Measurements from ENCODE around the gene DAZAP1. TPM values are rescaled to one million over a fixed set of nuclear protein-coding genes. Genes with fewer than 3 reads are reported as not detected.

Gene DAZAP1
- total and polyA plus RNA-seq, 2 of the 4 experiments (the other 2 are of a cell fraction): 22.0 to 62.8 TPM

DNA sequence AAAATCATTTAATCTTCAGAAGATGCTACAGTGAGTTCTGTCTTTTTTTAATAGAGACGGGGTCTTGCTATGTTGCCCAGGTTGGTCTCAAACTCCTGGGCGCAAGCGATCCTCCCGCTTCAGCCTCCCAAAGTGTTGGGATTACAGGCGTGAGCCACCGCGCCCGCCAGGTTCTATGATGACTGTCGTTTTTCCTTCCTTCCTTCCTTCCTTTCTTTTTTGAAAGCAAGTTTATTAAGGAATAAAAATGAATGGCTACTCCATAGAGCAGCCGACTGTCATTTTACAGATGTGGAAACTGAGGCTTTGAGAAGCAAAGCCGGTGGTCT, 5.5 kb upstream of the DAZAP1 start:
- TF ChIP-seq RAD21 (IDR thresholded peaks at IDR 0.05; ENCODE audit: low read length) (no peak), POLR2A (IDR thresholded peaks at IDR 0.05; ENCODE audit: low read depth, low read length) (no peak), CEBPB (IDR thresholded peaks at IDR 0.05; ENCODE audit: low read depth, low read length) (no peak), CHD1 (IDR thresholded peaks at IDR 0.05; ENCODE audit: low read depth, low read length) (no peak), RFX5 (IDR thresholded peaks at IDR 0.05; ENCODE audit: low read depth, low read length) (no peak), SMC3 (IDR thresholded peaks at IDR 0.05; ENCODE audit: low read depth, low read length) (no peak), FOS (IDR thresholded peaks at IDR 0.05; ENCODE audit: low read depth, low read length) (no peak), MAZ (IDR thresholded peaks at IDR 0.05; ENCODE audit: borderline replicate concordance, low read depth, low read length) (no peak), MAFK (IDR thresholded peaks at IDR 0.05; ENCODE audit: low read depth, low read length) (no peak), CTCF (conservative IDR thresholded peaks at IDR 0.05; ENCODE audit: low read depth, low read length) (no peak), BHLHE40 (IDR thresholded peaks at IDR 0.05; ENCODE audit: low read depth, low read length) (no peak), MXI1 (IDR thresholded peaks at IDR 0.05; ENCODE audit: borderline replicate concordance, low read depth, low read length) (no peak), NFE2L2 (IDR thresholded peaks at IDR 0.05; ENCODE audit: low read depth, low read length) (no peak), RCOR1 (IDR thresholded peaks at IDR 0.05; ENCODE audit: insufficient replicate concordance, low read length) (no peak)
- TF ChIP-seq, protein P1, sequence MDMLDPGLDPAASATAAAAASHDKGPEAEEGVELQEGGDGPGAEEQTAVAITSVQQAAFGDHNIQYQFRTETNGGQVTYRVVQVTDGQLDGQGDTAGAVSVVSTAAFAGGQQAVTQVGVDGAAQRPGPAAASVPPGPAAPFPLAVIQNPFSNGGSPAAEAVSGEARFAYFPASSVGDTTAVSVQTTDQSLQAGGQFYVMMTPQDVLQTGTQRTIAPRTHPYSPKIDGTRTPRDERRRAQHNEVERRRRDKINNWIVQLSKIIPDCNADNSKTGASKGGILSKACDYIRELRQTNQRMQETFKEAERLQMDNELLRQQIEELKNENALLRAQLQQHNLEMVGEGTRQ (IDR thresholded peaks at IDR 0.05; ENCODE audit: low read depth, low read length): no peak
- TF ChIP-seq, protein P2, sequence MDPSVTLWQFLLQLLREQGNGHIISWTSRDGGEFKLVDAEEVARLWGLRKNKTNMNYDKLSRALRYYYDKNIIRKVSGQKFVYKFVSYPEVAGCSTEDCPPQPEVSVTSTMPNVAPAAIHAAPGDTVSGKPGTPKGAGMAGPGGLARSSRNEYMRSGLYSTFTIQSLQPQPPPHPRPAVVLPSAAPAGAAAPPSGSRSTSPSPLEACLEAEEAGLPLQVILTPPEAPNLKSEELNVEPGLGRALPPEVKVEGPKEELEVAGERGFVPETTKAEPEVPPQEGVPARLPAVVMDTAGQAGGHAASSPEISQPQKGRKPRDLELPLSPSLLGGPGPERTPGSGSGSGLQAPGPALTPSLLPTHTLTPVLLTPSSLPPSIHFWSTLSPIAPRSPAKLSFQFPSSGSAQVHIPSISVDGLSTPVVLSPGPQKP (IDR thresholded peaks at IDR 0.05; ENCODE audit: borderline replicate concordance, low read depth, low read length): no peak
- Histone ChIP-seq H3K79me1 (ENCODE audit: low read depth in 1 of 2, low read length in 2 of 2) (peaks cover 0 to 16% of the 10 kb centered on the region in 2 experiments; a peak in 3 of 4 replicates), H2BK5ac (ENCODE audit: low read depth, low read length, poor library complexity, severe bottlenecking) (no peak overlapping the region), H2AK9ac (replicated peaks; ENCODE audit: low read depth, low read length, poor library complexity) (no peak overlapping the region), H4K5ac (ENCODE audit: low read depth, low read length) (peak overlapping the region; percentile 40), H3K4me3 (ENCODE audit: insufficient read depth, low read depth, low read length) (peak overlapping the region; percentile 71), H4K20me1 (ENCODE audit: insufficient read depth, low read length) (0 out of 2 replicates have a peak, but pooled peaks cover under 1% of the 10 kb centered on the region), H2BK120ac (ENCODE audit: low read depth, low read length) (no peak overlapping the region), H3K4me2 (ENCODE audit: low read depth, low read length) (peak overlapping the region; percentile 75), H3K9ac (ENCODE audit: low read depth, low read length) (peak overlapping the region; percentile 60; the same call in 1 of the 2 replicates), H3K56ac (ENCODE audit: extremely low read depth, insufficient read depth, low read length) (no peak overlapping the region), H2BK20ac (ENCODE audit: low read depth, low read length) (no peak overlapping the region), H3K14ac (replicated peaks; ENCODE audit: low read depth, low read length) (no peak overlapping the region), H2AFZ (replicated peaks; ENCODE audit: low read length, poor library complexity) (peak overlapping the region; percentile 97), H3K27ac (ENCODE audit: insufficient read depth, low read length) (no peak overlapping the region; the same call in 1 of the 2 replicates), H3K9me3 (ENCODE audit: control insufficient read depth, insufficient read depth, low read length) (no peaks in the 10 kb centered on the region), H3K4ac (ENCODE audit: low read depth, low read length) (no peak overlapping the region), H4K91ac (ENCODE audit: insufficient read depth, low read depth, low read length) (no peak overlapping the region), H3K23ac (ENCODE audit: low read depth, low read length) (no peak overlapping the region), H4K8ac (ENCODE audit: low read depth in 2 of 2, low read length in 2 of 2) (peak overlapping the region; percentile 37 to 76), H2AK5ac (ENCODE audit: low read depth, low read length) (no peak overlapping the region), H2BK15ac (ENCODE audit: low read depth, low read length) (no peak overlapping the region), H3K4me1 (ENCODE audit: control insufficient read depth, insufficient read depth, low read length) (peaks cover 8% of the 10 kb centered on the region), H3K27me3 (ENCODE audit: control insufficient read depth, insufficient read depth, low read length) (no peaks in the 10 kb centered on the region), H3K18ac (ENCODE audit: low read depth, low read length) (no peak overlapping the region; the same call in 1 of the 2 replicates), H3K9me1 (ENCODE audit: insufficient read depth, low read length) (no peaks in the 10 kb centered on the region), H3K36me3 (ENCODE audit: control insufficient read depth, insufficient read depth, low read length) (peaks cover 3% of the 10 kb centered on the region; the same call in 1 of the 2 replicates)
- in situ Hi-C loops (cut with MboI; ENCODE audit: low sequenced_read_pairs) (no loop called here), intact Hi-C loops (cut with micrococcal nuclease) (no loop called here), dilution Hi-C loops (cut with HindIII; ENCODE audit: low sequenced_read_pairs, unreplicated experiment) (no loop called here)
- whole genome bisulfite sequencing, 2 experiments (ENCODE audit: extremely low coverage in 2 of 2, insufficient read length in 1 of 2): 80% methylated on average over 1 of the region's 11 CpGs; no CpG with 5 or more reads in 1 of the 2 experiments
- no peak for ATAC-seq (ENCODE audit: low read depth)
- no peak for DNase-seq
- POLR2A ChIA-PET (ENCODE audit: unreplicated experiment): no interaction called here
- no TSS peak for BruUV-seq (replicated peaks)
- CTCF ChIA-PET: no interaction called here
